Lung (tissue), 12 donors: ENCODE measurements around the gene MESP2. TPM values are rescaled to one million over a fixed set of nuclear protein-coding genes. Genes with fewer than 3 reads are reported as not detected.

Source experiments
- ATAC-seq: fragments of 200-7000 bp; cut with Tn5 transposase; one replicate; pipeline ENCODE4 v1.9.1; 2020; ENCODE audit warnings: moderate number of reproducible peaks; ENCODE audit not compliant: insufficient read depth, low FRiP score
- DNase-seq, 3 donors: peaks; one replicate each; pipeline ENCODE4 v3.0.0-alpha.2; 2013 to 2017
- H3K27ac ChIP-seq, 2 donors: one replicate each; pipeline ENCODE4 v1.5.1; 2013; ENCODE audit warnings: mild to moderate bottlenecking in 2 of 2, moderate library complexity in 2 of 2, control low read depth in 1 of 2, inconsistent platforms in 1 of 2, low read depth in 1 of 2, low read length in 1 of 2
- H3K27me3 ChIP-seq, 3 donors: one replicate each; pipeline ENCODE4 v1.5.1; 2013; ENCODE audit warnings: low read length in 2 of 3; ENCODE audit not compliant: control insufficient read depth in 3 of 3, insufficient read depth in 3 of 3
- H3K36me3 ChIP-seq, 4 donors: one replicate each; pipeline ENCODE4 v1.5.1; 2013; ENCODE audit warnings: low read length in 4 of 4, mild to moderate bottlenecking in 1 of 4, moderate library complexity in 1 of 4; ENCODE audit not compliant: control insufficient read depth in 4 of 4, insufficient read depth in 4 of 4
- H3K4me1 ChIP-seq, 5 donors: one replicate each; pipeline ENCODE4 v1.5.1; 2013; ENCODE audit warnings: low read length in 5 of 5, mild to moderate bottlenecking in 2 of 5, moderate library complexity in 1 of 5; ENCODE audit not compliant: control insufficient read depth in 5 of 5, insufficient read depth in 5 of 5
- H3K4me3 ChIP-seq: one replicate; pipeline ENCODE4 v1.5.1; 2013; ENCODE audit warnings: mild to moderate bottlenecking, control low read depth, moderate library complexity
- H3K9ac ChIP-seq, 2 donors: one replicate each; pipeline ENCODE4 v1.5.1; 2013; ENCODE audit warnings: low read length in 2 of 2, control low read depth in 1 of 2; ENCODE audit not compliant: insufficient read depth in 1 of 2
- H3K9me3 ChIP-seq, 4 donors: one replicate each; pipeline ENCODE4 v1.5.1; 2013; ENCODE audit warnings: low read length in 3 of 4, mild to moderate bottlenecking in 1 of 4, moderate library complexity in 1 of 4; ENCODE audit not compliant: control insufficient read depth in 4 of 4, insufficient read depth in 3 of 4
- CTCF ChIP-seq: IDR thresholded peaks from 2 replicates; pipeline ENCODE4 v1.5.1; 2012; ENCODE audit warnings: mild to moderate bottlenecking; ENCODE audit errors: control extremely low read depth, extremely low read depth
- WGBS, 2 donors: extraction: QIAGEN DNeasy Blood & Tissue Kit; methylation state at CpG; one replicate each; pipeline ENCODE4 v1.1.7; 2013; 5-methylcytosine and 5-hydroxymethylcytosine counted together
- polyA plus RNA-seq, 2 donors: library from polyadenylated mRNA; stranded (reverse); fragments of 200-250 nt; gene quantifications; one replicate each; pipeline ENCODE4 v1.2.1, GENCODE V29; 2013
- total RNA-seq, 2 donors: library from RNA; depleted of rRNA in 1 of 2; stranded (reverse); fragments of >200 nt in 1 of 2; gene quantifications; one replicate each; pipeline ENCODE4 v1.2.1, GENCODE V29; 2014 to 2021
- donor health status: control.
- donor health status: control.
- donor health status: Bipolar disorder and iron deficiency.
- donor health status: healthy.
- donor health status: DM: yes; HTN: yes; CAD: no.

MESP2 gene
- total and polyA plus RNA-seq, 4 donors, result 0.17 to 0.71 (median 0.55) TPM; not detected in 1

- Histone ChIP-seq H3K9me3 (no peaks in the 10 kb centered on the region), H3K27me3 (peaks cover 0 to 3% (median 0%) of the 10 kb centered on the region in 3 donors), H3K4me1 (peaks cover 0 to 6% (median 0%) of the 10 kb centered on the region in 5 donors), H3K27ac (no peak overlapping the region), H3K9ac (no peak overlapping the region), H3K36me3 (no peaks in the 10 kb centered on the region), H3K4me3 (no peak overlapping the region)
- 49 to 61% methylated on average over 25 of the region's 25 CpGs for WGBS, 2 donors
- DNase-seq (no peak), ATAC-seq (no peak)
- no peak for TF ChIP-seq CTCF
Observed at GRCh38 chr15:89777073-89777751, 1.1 kb downstream of the MESP2 start.

GRCh38 chr15:89777782-89778380, 1.7 kb downstream of the MESP2 start:
- TF ChIP-seq CTCF, result no peak
- 92 to 93% methylated on average over 10 of the region's 10 CpGs for WGBS, 2 donors

GRCh38 chr15:89778861-89779260, 2.7 kb downstream of the MESP2 start:
- ATAC-seq, result no peak
- WGBS, 2 donors, result 80 to 89% methylated on average over 4 of the region's 4 CpGs
- H3K9me3 ChIP-seq, result no peaks in the 10 kb centered on the region
- H3K36me3 ChIP-seq, result no peaks in the 10 kb centered on the region
- no peak for DNase-seq
- no peak overlapping the region for H3K9ac ChIP-seq
- no peak overlapping the region for H3K4me3 ChIP-seq
- H3K27me3 ChIP-seq, result peaks cover 0 to 3% (median 0%) of the 10 kb centered on the region in 3 donors
- H3K27ac ChIP-seq, result no peak overlapping the region
- peaks cover 0 to 6% (median 0%) of the 10 kb centered on the region in 5 donors for H3K4me1 ChIP-seq
- TF ChIP-seq CTCF, result no peak

More at GRCh38 chr15:89777782-89778380, 1.7 kb downstream of the MESP2 start:
- H3K27me3 ChIP-seq, result peaks cover 0 to 3% (median 0%) of the 10 kb centered on the region in 3 donors
- DNase-seq (no peak), ATAC-seq (no peak)
- H3K4me1 ChIP-seq, result peaks cover 0 to 6% (median 0%) of the 10 kb centered on the region in 5 donors
- no peak overlapping the region for H3K9ac ChIP-seq
- H3K36me3 ChIP-seq, result no peaks in the 10 kb centered on the region
- no peak overlapping the region for H3K4me3 ChIP-seq
- no peak overlapping the region for H3K27ac ChIP-seq
- H3K9me3 ChIP-seq, result no peaks in the 10 kb centered on the region
